ENCODE measurements around the gene LYPD4.
A peak's percentile ranks its signal among the peaks of the same experiment; 100 is the strongest.

Gene LYPD4

DNA sequence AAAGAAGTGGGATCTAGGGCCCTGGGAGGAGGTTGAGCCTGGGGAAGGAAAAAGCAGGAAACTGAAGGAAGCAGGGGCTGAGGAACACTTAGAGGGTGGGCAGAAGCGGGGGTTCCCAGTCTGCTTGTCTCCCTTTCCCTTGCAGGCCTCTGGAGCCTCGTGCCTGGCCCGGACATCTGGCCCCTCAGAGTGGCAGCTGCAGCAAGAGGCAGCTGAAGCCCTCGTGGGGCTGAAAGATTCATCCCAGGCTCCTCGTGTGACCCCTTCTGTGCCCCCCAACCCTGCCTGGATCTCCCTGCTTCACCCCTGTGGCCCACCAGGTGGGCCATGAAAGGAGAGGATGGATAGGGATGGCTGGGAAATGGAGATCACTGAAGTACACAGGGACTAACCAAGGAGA, 5.9 kb upstream of the LYPD4 start:
- DNase-seq = no peak

DNA sequence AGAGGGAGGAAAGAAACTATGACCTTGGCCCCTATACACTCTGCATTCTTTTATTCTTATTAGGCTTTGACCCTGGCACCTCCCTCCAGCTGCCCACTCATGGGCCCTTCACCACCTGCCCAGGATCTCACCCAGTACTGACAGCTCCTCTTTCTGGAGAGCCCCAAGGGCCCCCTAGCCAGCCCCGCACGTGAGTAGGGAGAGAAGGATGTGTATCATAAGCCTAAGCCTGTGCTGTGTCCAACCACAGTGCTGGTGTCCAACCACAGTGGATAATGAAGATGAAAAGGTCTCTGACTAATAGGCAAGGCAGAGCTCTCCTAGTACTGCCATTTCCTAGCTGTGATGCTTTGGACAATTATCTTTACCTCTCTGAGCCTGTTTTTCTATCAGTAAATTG, 4.6 kb upstream of the LYPD4 start:
- DNase-seq = no peak

DNA sequence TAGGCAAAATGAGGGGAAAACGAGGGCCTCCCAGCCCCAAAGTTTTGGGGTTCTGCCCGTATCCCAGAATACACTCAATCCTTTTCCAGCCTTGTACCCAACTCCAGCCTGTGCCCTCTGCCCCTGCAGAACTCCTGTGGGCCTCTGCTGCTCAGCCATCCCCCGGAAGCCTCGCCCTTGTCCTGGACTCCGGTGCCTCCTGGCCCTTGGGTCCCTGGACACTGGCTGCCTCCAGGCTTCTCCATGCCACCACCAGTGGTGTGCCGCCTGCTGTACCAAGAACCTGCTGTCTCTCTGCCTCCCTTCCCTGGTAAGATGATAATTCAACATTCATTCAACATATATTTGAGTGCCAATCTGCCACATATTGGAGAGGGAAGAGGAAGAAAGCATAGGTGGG, 4.2 kb upstream of the LYPD4 start:
- no peak for DNase-seq

DNA sequence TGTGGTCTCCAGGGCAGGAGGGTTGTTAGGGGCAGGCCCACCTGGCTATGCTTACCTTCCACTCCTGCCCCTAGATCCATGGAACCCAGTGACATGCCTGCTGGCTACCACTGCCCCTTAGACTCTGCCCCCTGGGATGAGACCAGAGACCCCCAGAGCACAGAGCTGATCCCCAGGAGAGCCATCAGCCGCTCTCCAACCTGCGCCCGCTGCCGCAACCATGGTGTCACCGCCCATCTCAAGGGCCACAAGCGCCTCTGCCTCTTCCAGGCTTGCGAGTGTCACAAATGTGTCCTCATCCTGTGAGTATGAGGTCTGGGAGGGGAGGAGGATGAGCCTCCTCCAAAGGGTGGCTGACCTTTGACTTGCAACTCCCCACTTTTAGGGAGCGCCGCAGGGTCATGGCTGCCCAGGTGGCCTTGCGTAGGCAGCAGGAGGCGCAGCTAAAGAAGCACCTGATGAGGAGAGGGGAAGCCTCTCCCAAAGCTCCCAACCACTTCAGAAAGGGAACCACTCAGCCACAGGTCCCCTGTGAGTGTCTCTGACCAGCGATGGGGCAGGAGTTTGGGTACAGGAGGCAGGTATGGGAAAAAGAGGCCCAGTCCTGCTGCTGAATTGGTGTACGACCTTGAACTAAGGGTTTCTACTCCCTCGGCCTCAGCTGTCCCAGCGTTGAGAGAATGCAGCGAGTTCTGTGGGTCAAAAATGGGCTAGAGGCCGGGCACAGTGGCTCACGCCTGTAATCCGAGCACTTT, 3.0 kb upstream of the LYPD4 start:
- no peak for DNase-seq

DNA sequence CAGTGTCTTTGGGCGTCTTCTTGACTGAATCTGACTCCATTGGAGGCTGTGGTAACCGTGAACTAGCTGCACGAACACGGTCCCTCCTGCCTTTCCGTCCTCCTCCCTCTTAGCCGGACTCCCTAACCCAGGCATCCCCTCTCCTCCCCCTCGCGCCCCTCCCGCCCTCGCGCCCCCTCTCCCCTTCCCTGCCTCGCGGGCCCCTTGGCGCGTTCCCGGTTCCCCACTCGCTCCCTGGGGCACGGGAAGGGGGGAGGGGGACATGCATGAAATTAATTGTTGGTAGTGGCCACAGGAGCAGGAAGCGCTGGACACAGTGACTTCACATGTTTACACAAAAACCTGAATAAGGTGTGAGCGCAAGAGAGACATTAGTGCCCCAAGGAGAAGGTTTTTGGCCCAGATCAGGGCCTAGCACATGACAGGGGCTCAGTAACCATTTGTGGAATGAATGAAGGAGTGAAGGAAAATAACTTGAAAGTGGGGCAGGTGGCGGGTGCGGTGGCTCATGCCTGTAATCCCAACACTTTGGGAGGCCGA, 638 bp upstream of the LYPD4 start:
- no peak for DNase-seq

DNA sequence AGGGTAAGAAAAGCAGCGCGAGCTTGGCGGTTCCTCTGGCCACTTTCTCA, 343 bp upstream of the LYPD4 start, which contains the start of gene DMRTC2:
Gene DMRTC2 (plus strand): TSS at position 42 of the 50 bp plus-strand sequence. CDS start 2,387 bp downstream, outside the sequence.
- no peak for DNase-seq

DNA sequence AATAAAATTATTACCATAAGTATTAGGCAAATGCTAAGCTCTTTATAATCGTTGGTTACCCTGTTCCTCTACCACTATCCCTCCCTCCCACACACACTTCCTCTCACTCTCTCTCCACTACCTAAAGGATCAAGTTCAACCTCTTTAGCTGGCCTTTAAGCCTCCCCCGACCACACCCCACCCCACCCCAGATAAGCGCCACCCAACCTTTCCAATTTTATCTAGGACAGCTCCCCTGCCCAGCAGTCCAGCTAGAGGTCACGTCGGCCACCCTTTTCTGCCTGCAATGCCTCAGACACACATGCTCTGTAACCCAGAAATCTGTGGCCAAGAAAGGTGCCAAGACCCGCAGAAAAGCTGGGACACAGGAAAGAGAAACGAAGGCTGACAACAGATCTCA, 1.1 kb downstream of the LYPD4 start:
- DNase-seq = no peak

DNA sequence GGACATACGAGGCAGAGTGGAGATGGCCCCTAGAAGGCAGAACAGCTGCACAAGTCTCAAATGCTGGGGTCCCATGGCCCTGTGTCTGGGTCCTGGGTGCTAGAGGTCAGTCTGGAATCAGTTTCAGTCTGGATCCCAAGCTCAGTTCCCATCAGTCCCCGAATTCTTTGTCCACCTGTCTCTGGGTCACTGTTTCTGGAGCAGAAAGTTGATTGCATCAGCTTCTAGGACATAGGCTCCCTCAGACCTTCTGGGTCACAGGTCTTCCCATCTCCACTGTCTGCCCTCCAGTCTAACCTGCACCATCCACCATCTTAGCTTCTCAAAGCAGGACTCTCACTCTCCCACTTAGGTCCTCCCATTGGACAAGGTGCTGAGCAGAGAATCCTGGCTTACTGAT, 5.3 kb downstream of the LYPD4 start:
- no peak for DNase-seq

DNA sequence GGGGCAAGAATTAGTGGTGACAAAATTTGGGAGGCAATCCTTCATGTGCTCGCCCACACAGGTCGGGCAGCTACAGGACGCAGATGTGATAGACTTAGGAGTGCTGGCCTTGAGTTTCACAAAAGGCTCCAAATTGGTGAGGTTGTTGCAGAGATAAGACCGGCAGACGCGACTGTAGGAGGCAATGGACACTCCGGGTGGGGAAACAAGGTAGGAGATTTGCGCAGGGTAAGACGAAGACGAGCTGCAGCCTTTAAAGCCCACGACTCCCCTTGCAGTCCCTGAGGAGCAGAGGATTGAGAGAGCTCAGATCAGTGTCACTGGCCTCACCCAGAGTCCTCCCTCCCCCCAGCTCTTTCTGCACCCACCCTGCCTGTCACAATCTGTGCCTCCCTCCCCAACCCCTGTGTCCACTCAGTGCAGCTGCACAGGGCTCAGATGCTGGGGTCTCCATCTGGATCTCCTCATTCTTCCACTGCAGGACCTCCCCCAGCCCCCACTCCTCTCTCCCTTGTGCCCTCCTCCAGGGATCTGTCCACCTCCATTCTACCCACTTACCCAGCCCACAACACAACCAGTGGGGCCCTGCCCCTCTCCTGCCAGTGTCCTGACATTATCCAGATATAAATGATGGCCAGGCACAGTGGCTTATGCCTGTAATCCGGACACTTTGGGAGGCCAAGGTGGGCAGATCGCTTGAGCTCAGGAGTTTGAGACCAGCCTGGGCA, 6.3 kb downstream of the LYPD4 start:
- no peak for DNase-seq

DNA sequence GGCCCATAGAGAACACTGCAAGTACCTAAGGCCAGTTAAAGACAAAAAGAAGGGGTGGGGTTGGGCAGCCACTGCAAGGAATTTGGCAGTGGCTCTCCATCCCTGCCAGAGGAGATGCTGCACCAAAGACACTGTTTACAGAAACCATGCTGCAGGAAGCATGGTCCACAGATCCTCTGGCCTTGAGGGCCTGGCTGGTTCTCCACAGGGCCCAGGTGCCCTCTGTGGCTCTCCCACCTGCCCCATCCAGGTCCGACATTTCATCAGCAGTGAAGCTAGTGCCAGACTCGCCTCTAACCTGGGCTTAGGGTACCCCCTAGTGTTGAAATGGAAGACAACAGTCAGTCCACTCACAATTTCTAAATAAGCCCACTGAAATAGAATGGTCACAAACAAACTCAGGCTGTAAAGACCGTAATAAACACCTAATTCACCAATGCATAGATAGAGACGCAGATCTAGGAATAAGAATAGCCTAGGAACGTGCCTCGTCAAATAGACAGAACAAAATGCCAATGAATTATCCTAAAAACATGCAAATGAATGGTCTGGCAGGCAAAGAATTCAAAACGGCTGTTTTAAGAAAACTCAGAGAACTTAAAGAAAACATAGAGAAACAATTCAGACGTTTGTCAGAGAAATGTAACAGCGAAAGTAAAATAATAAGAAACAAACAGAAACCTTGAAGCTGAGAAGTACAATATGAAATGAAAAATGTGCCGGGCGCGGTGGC, 23.3 kb downstream of the LYPD4 start:
- peak in 1 of 2 experiments; percentile 40 for DNase-seq

DNA sequence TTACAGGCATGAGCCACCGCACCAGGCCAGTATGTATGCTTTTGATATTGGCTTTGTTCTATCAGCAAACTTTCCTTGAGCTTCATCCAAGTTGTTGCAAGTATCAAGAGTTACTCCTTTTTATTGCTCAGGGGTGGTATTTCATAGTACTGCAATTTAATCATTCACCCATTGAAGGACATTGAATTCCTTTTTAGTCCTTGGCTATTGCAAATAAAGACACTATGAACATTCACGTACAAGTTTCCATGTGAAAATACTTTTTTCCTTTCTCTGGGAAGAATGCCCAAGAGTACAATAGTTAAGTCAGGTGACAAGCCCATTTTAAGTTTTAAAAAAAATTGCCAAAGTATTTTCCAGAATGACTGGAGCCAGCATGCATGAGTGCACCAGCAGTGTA, 27.7 kb downstream of the LYPD4 start:
- no peak for DNase-seq

DNA sequence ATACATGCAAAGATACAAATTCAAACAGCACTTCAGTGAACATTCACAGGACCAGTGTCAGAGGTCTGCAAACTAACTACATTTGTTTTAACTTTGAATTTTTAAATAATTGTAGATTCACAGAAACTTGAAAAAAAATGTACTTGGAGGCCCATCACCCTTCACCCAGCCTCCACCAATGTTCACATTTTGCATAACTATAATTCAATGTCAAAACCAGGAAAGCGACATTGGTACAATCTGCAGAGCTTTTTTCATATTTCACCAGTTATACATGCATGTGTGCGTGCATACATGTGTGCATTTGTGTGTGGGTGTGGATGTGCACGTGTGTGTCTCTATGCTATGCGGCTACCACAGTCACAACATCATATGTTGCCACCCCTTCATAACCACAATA, 29.2 kb downstream of the LYPD4 start:
- no peak for DNase-seq

DNA sequence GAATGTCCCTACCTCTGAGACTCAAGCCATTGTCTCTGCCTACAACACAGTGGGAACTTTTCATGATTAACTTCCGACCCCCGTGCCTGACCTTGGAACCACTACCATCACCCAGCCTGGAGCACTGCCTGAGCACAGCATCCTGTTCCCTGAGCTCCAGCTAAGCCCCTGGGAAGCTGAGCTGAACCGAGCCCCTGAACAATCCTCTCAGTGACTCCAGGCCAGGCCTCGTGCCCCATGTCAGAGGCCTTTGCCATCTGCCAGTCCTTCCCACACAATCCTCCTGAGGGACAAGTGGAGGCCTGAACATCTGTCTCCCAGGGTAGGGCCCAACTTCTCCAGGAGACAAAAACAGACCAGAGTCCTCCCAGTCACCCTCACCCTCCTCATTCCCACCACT, 30.6 kb downstream of the LYPD4 start:
- DNase-seq = no peak

DNA sequence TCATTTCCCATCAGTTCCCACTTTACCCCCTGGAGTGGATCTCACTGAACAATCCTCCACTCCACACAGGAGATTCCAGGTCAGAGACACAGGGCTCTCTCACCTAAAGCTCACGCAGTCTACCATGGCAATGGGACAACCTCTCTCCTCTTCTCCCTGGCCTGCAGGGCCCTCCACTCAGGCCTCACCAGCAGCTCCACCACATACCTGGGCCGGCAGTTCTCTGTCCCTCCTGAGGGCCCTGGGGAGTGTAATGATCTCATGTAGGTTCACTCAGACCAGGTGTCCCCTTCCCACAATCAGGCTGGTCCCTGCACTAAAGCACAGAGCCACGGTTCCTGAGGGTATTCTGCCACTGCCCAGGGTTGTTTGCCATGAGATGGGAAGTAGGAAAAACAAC, 32.5 kb downstream of the LYPD4 start:
- DNase-seq = no peak

DNA sequence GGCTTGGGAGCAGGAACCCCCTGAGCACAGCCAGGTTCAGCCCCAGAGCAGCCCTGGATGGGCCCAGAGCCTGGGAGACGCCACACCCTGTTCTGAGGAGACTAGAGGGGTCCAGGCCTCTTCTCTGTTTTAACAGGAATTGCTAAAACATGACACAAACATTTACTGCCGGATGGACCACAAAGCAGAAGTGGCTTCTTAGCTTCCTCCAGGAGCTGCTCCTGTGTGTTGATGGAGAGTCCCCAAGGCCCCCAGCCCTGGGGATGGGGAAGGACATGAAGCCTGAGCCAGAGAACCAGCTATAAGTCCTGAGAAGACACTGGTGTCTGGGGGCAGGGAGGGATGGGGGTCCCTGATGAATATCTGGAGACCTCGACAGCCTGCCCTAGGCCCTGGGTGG, 33.4 kb downstream of the LYPD4 start:
- no peak for DNase-seq

DNA sequence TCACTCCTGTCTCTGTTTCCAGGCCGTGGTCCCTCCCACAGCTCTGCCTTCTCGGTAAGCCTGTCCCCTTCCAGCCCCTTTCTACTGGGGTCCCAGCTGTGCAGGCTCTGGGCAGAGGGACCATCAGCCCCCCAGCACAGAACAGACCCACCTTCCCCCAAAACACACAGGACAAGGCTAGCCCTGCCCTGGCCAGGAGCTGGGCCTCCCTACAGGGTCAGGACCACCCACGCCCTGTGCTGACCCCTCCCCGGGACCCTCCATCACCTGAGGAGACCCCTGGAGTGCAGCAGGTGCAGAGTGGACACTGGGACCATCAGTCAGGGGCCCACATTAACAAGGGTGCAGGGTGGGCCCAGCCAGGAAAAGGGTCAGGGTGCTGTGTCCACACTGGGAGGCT, 34.2 kb downstream of the LYPD4 start:
- no peak for DNase-seq

DNA sequence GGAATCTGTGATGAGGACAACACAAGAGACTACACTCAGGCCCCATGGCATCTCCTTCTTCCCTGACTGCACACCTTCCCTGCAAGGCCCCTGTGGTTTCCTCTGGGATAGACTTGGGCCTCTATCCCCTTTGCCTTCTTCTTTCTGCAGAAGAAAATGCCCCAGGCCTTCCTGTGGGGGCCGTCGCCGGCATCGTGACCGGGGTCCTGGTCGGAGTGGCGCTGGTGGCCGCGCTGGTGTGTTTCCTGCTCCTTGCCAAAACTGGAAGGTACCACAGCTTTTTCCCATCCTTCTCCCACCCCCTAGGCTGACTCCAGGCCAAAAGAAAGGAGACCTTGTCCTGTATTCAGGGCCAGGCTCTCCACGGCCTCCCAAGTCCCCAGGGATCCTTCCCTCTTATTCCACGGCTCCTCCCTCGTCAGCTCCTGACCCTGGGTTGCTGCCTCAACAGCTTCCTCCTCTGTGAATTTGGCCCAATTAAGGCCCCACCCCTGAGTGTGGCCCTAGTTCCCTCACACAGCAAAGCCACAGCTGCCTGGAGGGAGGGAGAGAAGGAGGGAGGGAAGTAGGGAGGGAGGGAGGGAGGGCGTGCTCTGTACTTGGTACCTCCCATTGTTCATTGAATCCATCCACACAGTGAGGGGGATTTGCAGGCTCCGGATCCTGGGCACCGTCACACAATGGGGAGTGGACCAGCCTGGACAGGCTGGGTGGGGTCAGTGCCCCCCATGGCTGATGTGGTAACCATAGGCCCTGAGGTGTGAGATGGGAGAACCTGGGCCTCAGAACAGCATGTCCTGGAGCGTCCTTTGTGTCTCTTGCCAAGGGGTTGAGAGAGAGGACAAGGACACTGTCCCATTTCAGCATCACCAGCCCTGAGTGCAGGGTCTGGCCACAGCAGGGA, 35.6 kb downstream of the LYPD4 start:
- DNase-seq = no peak

DNA sequence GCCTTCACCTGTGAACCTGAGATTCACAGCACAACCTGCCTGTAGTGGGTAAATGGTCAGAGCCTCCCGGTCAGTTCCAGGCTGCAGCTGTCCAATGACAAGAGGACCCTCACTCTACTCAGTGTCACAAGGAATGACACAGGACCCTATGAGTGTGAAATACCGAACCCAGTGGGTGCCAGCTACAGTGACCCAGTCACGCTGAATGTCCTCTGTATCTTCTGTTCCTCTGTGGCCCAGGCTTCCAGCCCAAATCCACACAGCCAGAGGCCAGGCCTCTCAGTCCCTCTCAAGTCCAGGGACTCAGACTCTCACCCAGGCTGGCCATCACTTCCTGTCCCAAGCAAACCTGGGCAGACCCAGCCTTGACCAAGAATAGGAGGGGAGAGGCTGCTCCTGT, 37.3 kb downstream of the LYPD4 start:
- no peak for DNase-seq

DNA sequence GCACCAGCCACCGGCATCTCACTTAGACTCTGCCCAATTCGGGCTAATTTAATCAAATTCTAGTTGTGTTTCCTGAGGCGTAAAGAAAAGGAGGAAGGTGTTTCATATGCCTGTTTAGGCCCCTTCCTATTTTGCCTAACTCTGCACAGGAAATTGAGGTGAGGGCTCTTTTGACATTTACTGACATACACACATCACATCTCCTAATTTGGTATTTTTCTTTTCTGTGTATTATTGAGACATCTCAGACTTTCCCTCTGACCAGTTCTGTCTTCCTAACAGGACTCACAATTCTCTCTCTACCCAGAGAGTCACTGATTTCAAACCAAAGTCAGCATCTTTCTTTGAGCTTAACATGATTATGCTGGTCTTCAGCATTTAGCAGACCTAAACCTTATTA, 40.1 kb downstream of the LYPD4 start:
- DNase-seq = no peak

DNA sequence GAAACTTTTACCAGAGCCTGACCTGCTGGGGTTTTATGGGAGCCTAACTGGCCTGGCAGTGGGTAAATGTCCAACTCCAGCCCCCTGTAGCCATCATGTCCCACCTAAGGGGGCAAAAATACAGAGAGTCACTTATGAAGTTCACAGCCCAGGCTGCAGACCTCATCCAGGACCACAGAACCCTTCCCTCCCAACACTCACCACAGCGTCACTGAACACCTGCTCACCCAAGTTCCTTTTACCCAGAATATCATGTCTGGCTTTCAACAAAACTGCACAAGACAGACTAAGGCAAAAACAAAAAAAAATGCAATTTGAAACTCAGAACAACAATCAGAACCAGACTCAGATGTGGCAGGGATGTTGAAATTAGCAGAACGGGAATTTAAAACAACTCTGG, 41.7 kb downstream of the LYPD4 start:
- DNase-seq = no peak

DNA sequence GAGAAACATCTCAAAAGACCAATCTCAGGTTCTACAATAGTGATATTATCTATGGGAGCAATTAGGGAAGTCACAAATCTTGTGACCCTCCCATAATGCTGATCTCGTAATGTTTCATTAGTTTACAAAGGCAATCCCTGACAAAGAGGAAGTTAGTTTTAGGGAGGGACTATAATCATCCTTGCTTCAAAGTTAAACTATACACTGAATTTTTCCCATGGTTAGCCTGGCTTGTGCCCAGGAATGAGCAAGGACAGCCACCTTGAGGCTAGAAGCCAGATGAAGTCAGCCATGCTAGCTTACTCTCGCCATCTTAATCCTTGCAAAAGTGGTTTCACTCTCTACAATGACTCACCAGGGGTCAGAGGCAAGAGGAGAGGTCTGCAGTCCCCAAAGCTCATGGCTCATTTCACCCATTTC, 42.7 kb downstream of the LYPD4 start:
- DNase-seq = no peak

DNA sequence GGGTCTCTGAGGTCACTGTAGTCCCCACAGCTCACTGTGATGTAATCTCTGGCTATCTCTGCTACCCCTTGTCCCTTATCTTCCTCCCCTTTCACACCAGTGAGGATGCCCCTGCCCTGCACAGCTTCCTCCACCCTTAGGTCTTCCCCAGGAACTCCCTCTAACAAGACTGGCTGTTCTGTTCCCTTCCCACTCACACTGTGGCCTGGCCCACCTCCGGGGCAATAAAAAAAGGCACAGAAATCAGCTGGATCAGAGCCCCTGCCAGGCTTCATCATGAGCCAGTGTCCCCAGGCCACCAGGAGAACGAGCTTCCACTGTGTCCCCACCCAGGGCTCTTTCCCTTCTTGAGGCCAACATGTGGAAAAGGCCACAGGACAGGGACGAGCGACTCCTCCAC, 43.5 kb downstream of the LYPD4 start:
- DNase-seq = no peak

DNA sequence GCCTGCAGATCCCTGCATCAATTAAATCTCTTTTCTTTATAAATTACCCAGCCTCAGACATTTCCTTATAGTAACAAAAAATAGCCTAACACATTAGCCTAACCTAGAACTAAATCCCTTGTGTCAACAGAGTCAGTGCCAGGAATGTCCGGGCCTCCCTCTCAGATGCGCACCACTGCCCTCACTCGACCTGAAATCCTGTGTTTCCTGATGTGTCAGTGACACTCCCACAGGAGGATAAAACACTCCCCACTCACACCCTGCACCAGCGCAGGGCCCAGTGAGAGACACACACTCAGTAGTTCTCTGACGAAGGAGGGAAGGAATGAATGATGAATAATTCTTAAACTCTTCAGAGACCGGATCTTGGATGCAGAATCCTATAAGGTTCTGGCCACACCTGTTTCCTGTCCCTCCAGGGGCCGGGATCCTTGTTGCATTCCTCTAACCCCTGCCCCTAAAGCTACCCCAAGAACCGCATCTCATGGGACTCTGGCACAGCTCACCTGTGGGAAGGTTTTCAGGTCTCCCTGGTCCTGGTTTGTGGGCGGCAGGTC, 45.0 kb downstream of the LYPD4 start:
- DNase-seq = no peak
